ENCODE data around the gene SNAI1. TPM values are rescaled to one million over a fixed set of nuclear protein-coding genes. Genes with fewer than 3 reads are reported as not detected.

The SNAI1 gene
- total RNA-seq, 2 experiments from 2014 or later: 0.40 to 0.75 TPM

DNA sequence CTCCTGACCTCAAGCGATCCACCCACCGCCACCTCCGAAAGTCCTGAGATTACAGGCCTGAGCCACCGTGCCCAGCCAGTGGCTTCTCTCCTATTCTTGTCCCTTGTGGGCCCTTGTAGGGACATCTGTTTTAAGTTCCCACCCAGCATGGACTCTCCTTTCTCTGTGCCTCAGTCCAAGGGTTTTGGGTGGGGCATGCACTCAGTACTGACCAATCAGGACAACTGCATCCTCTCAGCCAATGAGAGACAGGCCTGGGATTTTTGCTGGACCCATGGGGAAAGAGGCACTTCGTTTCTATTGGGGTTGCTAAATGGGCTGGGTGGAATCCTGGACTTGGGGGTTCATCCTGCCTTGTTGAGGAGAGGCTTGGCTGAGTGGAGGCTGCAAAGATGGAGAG is 34.4 kb downstream of the SNAI1 start:
- Mint-ChIP-seq H3K36me3 (no peaks in the 10 kb centered on the region), H3K4me1 (peaks cover 21% of the 10 kb centered on the region), H3K4me3 (no peak overlapping the region), H3K9me3 (no peaks in the 10 kb centered on the region), H3K27me3 (peaks cover 6% of the 10 kb centered on the region), H3K27ac (no peak overlapping the region)
- no peak for ATAC-seq (ENCODE audit: low read depth)
- POLR2A ChIA-PET: no interaction called here
- no peak for DNase-seq

DNA sequence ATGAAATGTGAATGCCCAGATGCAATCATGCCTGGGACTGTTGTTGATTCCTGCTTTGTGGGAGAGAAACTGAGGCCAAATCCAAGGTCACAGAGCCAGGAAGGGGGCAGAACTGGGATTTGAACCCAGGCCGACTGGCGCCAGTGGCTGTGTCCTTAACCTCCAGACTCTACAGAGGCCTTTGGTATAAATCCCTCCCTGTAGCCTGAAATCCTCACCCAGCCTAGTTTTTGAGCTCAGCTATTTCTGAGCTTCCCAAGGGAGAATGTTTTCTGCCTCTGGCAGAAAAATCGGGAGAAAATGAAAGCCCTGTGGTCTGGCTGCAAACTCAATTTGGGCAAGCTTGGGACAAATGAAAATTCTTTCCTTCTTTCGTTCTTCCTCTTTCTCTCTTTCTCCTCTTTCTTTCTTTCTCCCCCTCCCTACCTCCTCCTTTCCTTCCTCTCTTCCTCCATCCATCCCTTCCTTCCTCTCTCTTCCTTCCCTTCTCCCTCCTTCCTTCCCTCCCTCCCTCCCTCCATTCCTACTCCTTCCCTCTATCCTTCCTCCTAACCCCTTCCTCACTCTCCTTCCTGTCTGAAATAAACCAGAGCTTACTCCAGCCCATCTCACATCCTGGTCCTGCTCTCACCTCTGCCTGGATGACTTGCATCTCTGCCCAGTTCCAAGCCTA is 34.9 kb downstream of the SNAI1 start:
- Mint-ChIP-seq H3K9me3 (no peaks in the 10 kb centered on the region), H3K4me1 (peaks cover 17% of the 10 kb centered on the region), H3K27me3 (peaks cover 6% of the 10 kb centered on the region), H3K27ac (no peak overlapping the region), H3K4me3 (no peak overlapping the region), H3K36me3 (no peaks in the 10 kb centered on the region)
- POLR2A ChIA-PET: no interaction called here
- DNase-seq (no peak), ATAC-seq (ENCODE audit: low read depth) (no peak)

DNA sequence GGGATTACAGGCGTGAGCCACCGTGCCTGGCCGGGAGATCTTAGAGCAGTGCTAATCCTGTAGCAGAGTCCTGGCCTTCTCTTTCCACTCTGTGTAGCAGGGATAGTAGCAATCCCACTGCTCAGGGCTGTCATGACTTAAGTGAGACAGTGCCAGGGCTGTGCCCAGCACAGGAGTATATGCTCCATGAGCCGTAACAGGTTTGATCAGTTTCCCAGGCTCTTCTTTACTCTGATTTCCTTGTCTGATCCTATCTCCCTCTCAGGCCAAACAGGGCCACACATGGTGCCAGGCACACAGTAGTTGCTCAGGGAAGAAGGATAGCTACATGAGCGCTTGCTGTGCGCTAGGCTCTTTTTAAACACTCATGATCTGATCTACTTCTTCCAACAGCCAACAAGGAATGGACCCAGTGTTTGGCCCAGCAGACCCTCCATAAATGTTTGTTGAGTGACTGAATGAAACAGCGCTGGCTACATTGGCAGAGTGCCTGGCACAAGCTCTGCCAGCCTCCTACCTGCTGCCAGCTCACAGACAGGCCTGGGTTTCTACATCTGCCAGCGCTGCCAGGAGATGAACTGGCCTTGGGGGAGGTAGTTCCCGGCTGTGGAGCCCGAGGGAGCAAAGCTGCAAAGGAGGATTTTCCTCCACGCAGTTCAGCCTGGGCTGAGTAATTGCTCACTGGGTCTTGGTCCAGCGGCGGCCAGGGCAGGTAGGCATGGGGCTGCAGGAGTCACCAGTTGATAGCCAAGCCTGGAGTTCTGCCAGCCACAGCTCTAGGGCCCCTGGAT is 36.9 kb downstream of the SNAI1 start:
- DNase-seq (no peak), ATAC-seq (ENCODE audit: low read depth) (peak; percentile 8)
- H3K36me3 Mint-ChIP-seq: no peaks in the 10 kb centered on the region
- no peak overlapping the region for H3K4me3 Mint-ChIP-seq
- no peaks in the 10 kb centered on the region for H3K9me3 Mint-ChIP-seq
- POLR2A ChIA-PET: no interaction called here
- peaks cover 10% of the 10 kb centered on the region for H3K27me3 Mint-ChIP-seq
- H3K27ac Mint-ChIP-seq: no peak overlapping the region
- peaks cover 16% of the 10 kb centered on the region for H3K4me1 Mint-ChIP-seq

DNA sequence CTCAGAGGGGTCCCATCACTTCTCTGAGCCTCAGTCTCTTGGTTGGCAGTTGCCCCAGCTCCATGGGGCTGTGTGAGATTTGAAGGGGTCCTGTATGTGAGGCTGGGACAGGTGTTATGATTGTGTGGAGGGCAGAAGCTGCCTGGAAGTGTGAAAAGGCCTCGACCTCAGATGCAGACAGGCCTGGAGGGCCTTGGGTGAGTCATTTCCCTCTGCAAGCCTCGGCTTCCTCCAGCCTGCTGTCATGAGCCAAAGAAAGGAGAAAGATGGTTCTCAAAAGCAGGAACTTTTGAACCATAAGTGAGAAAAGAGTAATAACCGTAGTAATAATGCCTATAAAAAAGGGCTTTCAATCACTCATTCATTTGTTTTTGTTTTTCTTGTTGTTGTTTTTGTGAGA is 37.5 kb downstream of the SNAI1 start:
- ATAC-seq (ENCODE audit: low read depth) (peak; percentile 85), DNase-seq (no peak)
- no peaks in the 10 kb centered on the region for H3K36me3 Mint-ChIP-seq
- H3K4me3 Mint-ChIP-seq: no peak overlapping the region
- H3K9me3 Mint-ChIP-seq: no peaks in the 10 kb centered on the region
- H3K27me3 Mint-ChIP-seq: peaks cover 10% of the 10 kb centered on the region
- POLR2A ChIA-PET: interaction anchor here (0.5 kb wide), 1 partner anchor 23 kb away, joined by 3 read pairs; no protein-coding TSS in a partner anchor
- H3K27ac Mint-ChIP-seq: peak overlapping the region; percentile 7
- peaks cover 16% of the 10 kb centered on the region for H3K4me1 Mint-ChIP-seq

DNA sequence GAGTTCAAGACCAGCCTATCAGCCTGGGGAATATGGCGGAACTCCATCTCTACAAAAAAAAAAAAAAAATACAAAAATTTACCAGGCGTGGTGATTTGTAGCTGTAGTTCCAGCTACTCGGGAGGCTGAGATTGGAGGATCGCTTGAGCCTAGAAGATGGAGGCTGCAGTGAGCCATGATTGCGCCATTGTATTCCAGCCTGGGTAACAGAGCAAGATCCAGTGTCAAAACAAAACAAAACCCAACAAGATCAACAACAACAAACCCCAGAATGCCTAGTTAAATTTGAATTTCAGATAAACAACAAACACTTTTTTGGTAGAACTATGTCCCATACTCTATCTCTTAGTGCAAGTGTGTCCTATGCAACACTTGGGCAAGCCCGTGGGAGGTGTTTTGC is 39.9 kb downstream of the SNAI1 start:
- no peak overlapping the region for H3K4me3 Mint-ChIP-seq
- peaks cover 7% of the 10 kb centered on the region for H3K27me3 Mint-ChIP-seq
- H3K36me3 Mint-ChIP-seq: no peaks in the 10 kb centered on the region
- ATAC-seq (ENCODE audit: low read depth): no peak
- H3K27ac Mint-ChIP-seq: no peak overlapping the region
- H3K4me1 Mint-ChIP-seq: peaks cover 16% of the 10 kb centered on the region
- POLR2A ChIA-PET: no interaction called here
- no peak for DNase-seq
- H3K9me3 Mint-ChIP-seq: no peaks in the 10 kb centered on the region

DNA sequence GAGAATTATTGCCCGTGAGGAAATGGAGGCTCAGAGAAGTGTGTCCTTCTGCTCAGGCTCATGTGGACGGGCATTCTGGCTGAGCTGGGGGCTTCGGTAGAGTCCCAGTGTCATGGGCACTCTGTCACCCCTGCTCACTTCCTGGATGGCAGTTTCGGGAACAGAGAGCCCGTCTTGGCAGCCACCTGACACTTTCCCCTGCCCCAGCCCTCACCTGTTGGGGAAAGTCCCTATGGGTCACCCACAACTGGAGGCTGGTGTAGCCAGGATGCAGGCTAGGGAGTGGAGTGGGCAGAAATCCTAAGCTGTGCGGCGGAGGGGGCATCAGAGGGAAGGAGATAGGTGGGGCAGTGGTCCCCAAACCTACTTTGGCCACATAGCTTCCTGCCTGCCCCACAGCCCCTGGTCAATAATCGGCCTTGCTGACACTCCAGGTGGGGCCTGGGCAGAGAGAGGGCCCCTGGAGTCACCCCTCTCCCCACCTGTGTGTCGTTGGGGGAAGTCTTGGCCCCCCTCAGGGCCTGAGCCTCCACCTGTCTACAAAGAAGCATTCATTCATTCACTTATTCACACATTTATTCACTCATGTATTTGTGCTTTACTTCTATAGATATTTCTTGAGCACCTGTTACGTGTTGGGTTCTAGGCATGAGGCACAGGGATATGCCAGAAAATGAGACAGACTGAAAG is 40.5 kb downstream of the SNAI1 start:
- no peak for ATAC-seq (ENCODE audit: low read depth)
- POLR2A ChIA-PET: no interaction called here
- DNase-seq: no peak
- Mint-ChIP-seq H3K9me3 (no peaks in the 10 kb centered on the region), H3K4me3 (no peak overlapping the region), H3K27ac (no peak overlapping the region), H3K27me3 (peaks cover 7% of the 10 kb centered on the region), H3K4me1 (peaks cover 16% of the 10 kb centered on the region), H3K36me3 (no peaks in the 10 kb centered on the region)

DNA sequence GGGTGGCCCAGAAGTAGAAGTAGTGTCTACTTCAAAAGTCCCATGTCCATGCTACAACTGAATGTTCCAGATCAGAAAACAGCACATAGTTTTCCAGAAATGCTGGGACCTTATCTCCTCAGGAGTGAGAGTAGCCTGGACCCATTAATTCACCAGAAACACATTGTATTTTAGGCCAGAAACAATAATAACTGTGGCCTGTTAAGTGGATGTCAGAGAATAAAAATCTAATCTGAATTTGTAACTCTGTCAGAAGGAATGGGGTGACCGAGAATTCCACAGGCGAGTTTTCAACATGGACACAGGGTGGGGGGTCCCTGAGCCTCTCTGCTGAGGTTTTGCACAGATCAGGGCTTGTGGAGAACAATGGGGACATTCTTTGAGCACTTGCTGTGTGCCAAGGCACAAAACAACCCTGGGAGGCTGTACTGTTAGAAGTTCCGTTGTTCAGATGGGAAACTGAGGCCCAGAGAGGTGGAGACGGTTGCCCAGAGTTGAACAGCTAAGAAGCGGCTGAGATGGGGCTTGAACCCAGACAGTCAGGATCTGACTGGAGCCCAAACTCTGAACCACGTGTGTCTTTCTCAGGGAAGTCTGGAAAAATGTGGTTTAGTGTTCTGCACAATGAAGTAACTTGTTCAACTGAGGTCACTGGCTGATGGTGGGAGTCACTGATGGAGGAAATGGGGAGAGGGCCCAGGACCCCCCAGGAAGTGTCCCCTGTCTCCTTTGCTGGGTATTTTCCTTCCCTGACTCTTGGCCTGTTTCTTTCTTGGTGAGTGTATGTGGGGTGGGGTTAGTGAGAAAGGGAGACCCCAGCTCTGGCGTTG is 44.2 kb downstream of the SNAI1 start:
- DNase-seq (no peak), ATAC-seq (ENCODE audit: low read depth) (no peak)
- no peak overlapping the region for H3K27ac Mint-ChIP-seq
- H3K27me3 Mint-ChIP-seq: peaks cover 11% of the 10 kb centered on the region
- H3K9me3 Mint-ChIP-seq: no peaks in the 10 kb centered on the region
- H3K36me3 Mint-ChIP-seq: no peaks in the 10 kb centered on the region
- peaks cover 4% of the 10 kb centered on the region for H3K4me1 Mint-ChIP-seq
- H3K4me3 Mint-ChIP-seq: no peak overlapping the region
- POLR2A ChIA-PET: no interaction called here

DNA sequence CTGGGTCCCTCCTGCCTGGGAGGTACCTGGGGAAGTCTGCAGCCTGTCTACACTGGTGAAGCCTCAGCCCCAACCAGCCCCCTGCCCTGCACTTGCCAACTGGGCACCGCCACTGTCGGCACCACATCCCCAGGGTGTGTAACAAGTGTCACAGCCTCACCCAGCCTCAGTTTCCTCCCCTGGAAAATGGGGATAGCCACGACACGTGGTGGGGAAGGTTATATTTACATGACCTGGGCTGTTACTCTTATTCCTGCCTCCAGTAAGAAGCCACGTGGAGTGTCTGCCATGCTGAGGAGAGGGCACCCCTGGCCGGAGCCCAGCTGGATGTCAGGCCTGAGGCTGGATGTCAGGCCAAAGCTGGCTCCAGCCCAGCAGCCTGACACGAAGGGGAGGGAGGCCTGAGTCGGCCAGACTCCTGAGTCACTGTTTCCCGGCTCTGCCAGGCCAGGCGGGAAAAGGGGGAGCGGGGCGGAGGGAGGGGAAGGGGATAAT is 44.9 kb downstream of the SNAI1 start:
- H3K9me3 Mint-ChIP-seq: no peaks in the 10 kb centered on the region
- H3K4me3 Mint-ChIP-seq: no peak overlapping the region
- H3K4me1 Mint-ChIP-seq: peaks cover 3% of the 10 kb centered on the region
- H3K27ac Mint-ChIP-seq: no peak overlapping the region
- DNase-seq (no peak), ATAC-seq (ENCODE audit: low read depth) (no peak)
- peaks cover 12% of the 10 kb centered on the region for H3K27me3 Mint-ChIP-seq
- POLR2A ChIA-PET: no interaction called here
- H3K36me3 Mint-ChIP-seq: no peaks in the 10 kb centered on the region

DNA sequence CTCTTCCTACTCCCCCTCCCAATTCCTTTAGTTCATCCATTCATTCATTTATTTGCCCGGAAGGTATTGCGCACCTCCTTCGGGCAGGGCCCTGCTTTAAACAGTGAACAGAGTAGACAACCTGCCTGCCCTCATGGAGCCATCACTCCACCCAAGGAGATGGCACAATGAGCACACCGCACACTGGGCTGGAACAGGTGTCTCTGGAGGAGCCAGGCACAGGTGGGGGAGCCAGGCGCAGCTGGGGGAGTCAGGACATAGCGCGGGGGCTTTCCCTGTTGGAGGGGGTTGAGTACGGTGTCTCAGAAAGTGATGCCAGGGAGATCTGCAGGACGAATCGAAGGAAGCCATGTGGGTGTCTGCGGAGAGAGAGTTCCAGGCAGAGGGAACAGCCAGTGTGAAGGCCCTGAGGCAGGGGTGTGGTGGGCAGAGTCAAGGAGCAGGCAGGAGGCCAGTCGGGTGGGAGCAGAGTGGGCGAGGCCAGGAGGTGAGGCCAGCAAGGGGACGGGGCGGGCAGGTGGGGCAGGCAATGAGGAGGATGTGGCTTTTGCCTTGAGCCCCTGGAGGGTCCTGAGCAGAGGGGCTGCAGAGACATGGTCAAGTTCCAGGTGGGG is 46.4 kb downstream of the SNAI1 start:
- DNase-seq: no peak
- Mint-ChIP-seq H3K4me3 (no peak overlapping the region), H3K36me3 (no peaks in the 10 kb centered on the region), H3K27me3 (peaks cover 7% of the 10 kb centered on the region), H3K27ac (no peak overlapping the region), H3K4me1 (no peaks in the 10 kb centered on the region), H3K9me3 (no peaks in the 10 kb centered on the region)
- POLR2A ChIA-PET: no interaction called here
- no peak for ATAC-seq (ENCODE audit: low read depth)

DNA sequence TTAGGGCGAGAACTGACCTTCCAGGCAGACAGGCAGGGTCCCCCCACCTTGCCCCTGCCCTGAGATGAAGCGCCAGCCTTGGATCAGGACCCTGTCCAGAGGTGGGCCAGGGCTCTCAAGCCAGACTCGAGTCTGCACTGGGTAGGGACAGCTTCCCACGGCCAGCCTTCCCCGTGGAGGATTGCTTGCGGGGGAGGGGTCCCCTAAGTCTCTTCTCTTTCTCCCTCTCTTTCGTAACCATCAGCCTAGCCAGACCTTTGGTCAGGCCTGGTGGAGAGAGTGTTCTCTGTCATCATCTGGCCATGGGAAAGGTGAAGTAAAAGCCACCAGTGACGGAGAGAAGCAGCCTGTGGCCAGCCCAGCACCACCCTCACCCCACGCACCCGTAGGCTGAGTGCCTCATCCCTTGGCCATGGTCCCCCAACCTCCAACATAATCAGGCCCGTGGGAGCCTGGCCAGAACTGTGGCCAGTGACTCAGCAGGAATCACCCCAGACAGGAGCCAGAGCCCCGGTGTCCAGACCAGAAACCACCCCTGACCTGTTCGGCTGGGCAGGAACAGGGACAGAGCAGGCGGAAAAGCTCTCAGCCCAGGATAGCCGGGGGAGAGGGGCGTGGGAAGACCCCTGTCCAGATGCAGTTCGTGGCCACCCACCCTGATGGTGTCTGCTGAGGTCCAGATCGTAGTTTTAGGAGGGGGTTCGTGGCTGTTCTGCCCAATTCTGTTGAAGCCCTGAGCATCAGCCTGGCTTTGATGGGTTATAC is 47.1 kb downstream of the SNAI1 start:
- DNase-seq (no peak), ATAC-seq (ENCODE audit: low read depth) (no peak)
- Mint-ChIP-seq H3K4me3 (no peak overlapping the region), H3K4me1 (no peaks in the 10 kb centered on the region), H3K9me3 (no peaks in the 10 kb centered on the region), H3K27ac (no peak overlapping the region), H3K36me3 (no peaks in the 10 kb centered on the region), H3K27me3 (peaks cover 7% of the 10 kb centered on the region)
- POLR2A ChIA-PET: no interaction called here

DNA sequence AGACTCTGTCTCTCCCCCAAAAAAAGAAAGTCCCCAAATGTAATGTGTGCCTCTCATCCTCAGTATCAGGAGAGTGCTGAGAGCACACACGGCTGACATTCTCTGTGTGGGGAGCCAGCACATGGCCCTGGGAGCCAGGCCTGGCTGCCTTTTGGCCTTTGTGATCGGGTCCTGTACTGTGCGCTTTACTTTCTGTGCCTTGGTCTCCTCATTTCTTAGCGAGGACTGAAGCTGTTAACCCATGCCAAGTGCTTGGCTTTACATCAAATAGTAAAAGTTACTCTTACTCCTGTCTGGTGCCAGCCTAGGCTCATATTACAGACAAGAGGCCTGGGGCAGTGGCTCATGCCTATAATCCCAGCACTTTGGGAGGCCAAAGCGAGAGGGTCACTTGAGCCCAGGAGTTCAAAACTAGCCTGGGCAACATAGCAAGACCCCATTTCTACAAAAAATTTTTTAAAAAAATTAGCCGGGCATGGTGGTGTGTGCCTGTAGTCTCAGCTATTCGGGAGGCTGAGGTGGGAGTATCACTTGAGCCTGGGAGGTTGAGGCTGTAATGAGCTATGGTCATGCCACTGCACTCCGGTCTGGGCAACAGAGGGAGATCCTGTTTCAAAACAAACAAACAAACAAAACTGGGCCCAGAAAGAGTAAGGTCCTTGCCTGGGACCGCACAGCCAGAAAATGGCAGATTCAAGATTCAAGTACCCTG is 50.3 kb downstream of the SNAI1 start:
- Mint-ChIP-seq H3K36me3 (no peaks in the 10 kb centered on the region), H3K27ac (no peak overlapping the region), H3K9me3 (no peaks in the 10 kb centered on the region), H3K4me1 (no peaks in the 10 kb centered on the region), H3K4me3 (no peak overlapping the region), H3K27me3 (peaks cover 9% of the 10 kb centered on the region)
- no peak for DNase-seq
- POLR2A ChIA-PET: no interaction called here
- ATAC-seq (ENCODE audit: low read depth): no peak

Data from activated naive CD8-positive, alpha-beta T cell treated with anti-CD3 and anti-CD28 coated beads, Interleukin-2, amount 10 ng/mL, durations not matched to agents 7 days and 5 days (primary cell).